Breast epithelium (tissue), 3 donors: ENCODE data around the gene NEMP2.

Experiments used
- POLR2A ChIP-seq: fragments of 450-650 bp; IDR thresholded peaks from one replicate; pipeline ENCODE4 v1.6.1; 2016; ENCODE audit warnings: antibody characterized with exemption, mild to moderate bottlenecking, moderate library complexity
- TF ChIP-seq, protein P1 (sequence below), 3 donors: fragments of 450-650 bp; IDR thresholded peaks; one replicate each; pipeline ENCODE4 v1.5.1; 2016 to 2017; ENCODE audit warnings: antibody characterized with exemption in 3 of 3, mild to moderate bottlenecking in 3 of 3, moderate library complexity in 3 of 3

GRCh38 chr2:190579058-190579410, 44.5 kb upstream of the NEMP2 start:
- TF ChIP-seq, protein P1, sequence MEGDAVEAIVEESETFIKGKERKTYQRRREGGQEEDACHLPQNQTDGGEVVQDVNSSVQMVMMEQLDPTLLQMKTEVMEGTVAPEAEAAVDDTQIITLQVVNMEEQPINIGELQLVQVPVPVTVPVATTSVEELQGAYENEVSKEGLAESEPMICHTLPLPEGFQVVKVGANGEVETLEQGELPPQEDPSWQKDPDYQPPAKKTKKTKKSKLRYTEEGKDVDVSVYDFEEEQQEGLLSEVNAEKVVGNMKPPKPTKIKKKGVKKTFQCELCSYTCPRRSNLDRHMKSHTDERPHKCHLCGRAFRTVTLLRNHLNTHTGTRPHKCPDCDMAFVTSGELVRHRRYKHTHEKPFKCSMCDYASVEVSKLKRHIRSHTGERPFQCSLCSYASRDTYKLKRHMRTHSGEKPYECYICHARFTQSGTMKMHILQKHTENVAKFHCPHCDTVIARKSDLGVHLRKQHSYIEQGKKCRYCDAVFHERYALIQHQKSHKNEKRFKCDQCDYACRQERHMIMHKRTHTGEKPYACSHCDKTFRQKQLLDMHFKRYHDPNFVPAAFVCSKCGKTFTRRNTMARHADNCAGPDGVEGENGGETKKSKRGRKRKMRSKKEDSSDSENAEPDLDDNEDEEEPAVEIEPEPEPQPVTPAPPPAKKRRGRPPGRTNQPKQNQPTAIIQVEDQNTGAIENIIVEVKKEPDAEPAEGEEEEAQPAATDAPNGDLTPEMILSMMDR (IDR thresholded peaks at IDR 0.05), result no peak
- TF ChIP-seq POLR2A, result no peak
